ENCODE results near the gene MINK1.

Gene MINK1

GRCh38 chr17:4858068-4858881 is 25.1 kb downstream of the MINK1 start:
- DNase-seq (ENCODE audit: low spot score), result no peak
- in situ Hi-C loops (cut with MboI; ENCODE audit: low pct_unique_long_range_greater_than_20kb, low sequenced_read_pairs, unreplicated experiment), result no loop called here
- no peak for TF ChIP-seq CTCF (IDR thresholded peaks at IDR 0.05; ENCODE audit: extremely low read depth, insufficient read depth, missing control alignments)

DNA sequence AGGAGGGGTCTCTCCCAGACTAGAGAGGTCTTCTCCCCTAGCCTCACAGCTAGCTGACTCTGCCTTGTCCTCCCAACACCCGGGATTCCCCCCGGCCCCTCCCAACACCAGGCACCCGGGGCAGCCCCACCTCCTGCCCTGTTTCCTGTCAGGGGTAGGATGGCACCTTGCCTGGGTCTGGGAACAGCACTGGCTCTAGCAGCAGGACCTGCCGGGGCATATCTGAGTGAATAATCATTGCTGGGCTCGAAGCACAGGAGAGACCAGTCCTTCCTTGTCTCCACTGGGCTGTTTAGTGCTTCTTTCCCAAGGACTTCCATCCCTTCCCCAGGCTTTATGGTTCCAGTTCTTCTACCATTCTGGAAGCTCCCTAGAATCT is 25.7 kb downstream of the MINK1 start:
- no peak for DNase-seq (ENCODE audit: low spot score)
- TF ChIP-seq CTCF (IDR thresholded peaks at IDR 0.05; ENCODE audit: extremely low read depth, insufficient read depth, missing control alignments), result no peak
- in situ Hi-C loops (cut with MboI; ENCODE audit: low pct_unique_long_range_greater_than_20kb, low sequenced_read_pairs, unreplicated experiment), result no loop called here

DNA sequence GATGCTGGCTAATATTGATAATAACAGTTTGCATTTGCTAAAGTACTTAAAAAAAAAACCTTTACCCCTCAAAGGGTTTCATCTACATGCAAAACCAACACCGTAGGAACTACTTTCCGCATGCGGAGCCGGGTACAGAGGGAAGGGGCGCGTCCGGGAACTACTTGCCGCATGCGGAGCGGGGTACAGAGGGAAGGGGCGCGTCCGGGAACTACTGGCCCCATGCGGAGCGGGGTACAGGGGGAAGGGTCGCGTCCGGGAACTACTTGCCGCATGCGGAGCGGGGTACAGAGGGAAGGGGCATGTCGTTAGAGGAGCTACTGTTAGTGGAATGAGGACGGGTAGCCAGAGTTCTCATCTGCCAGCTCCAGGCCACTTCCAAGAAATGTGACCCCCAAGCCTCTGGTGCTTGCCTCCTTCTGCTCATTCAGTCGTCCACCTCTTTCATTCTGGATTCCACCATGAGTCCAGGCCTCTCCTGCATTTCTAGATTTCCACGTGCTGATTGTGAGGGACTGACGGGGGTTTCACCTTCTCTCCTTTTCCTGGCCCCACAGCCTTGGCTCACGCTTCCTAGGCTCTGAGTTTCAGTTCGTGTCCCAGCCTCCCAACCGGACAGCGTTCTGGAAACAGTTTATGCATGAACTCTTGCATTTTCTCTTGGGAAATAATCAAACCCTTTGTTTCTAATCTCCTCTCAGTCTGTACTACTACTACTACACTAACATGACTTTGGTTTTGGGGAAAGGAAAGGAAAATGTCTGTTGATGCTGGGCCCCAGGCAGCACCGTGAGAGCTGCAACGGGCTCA is 26.9 kb downstream of the MINK1 start:
- in situ Hi-C loops (cut with MboI; ENCODE audit: low pct_unique_long_range_greater_than_20kb, low sequenced_read_pairs, unreplicated experiment), result no loop called here
- no peak for TF ChIP-seq CTCF (IDR thresholded peaks at IDR 0.05; ENCODE audit: extremely low read depth, insufficient read depth, missing control alignments)
- no peak for DNase-seq (ENCODE audit: low spot score)

GRCh38 chr17:4860651-4861050 is 27.5 kb downstream of the MINK1 start:
- in situ Hi-C loops (cut with MboI; ENCODE audit: low pct_unique_long_range_greater_than_20kb, low sequenced_read_pairs, unreplicated experiment), result no loop called here
- DNase-seq (ENCODE audit: low spot score), result no peak
- no peak for TF ChIP-seq CTCF (IDR thresholded peaks at IDR 0.05; ENCODE audit: extremely low read depth, insufficient read depth, missing control alignments)

GRCh38 chr17:4861052-4861451 is 27.9 kb downstream of the MINK1 start:
- TF ChIP-seq CTCF (IDR thresholded peaks at IDR 0.05; ENCODE audit: extremely low read depth, insufficient read depth, missing control alignments), result no peak
- in situ Hi-C loops (cut with MboI; ENCODE audit: low pct_unique_long_range_greater_than_20kb, low sequenced_read_pairs, unreplicated experiment), result no loop called here
- no peak for DNase-seq (ENCODE audit: low spot score)

GRCh38 chr17:4862720-4863119 is 29.6 kb downstream of the MINK1 start:
- DNase-seq (ENCODE audit: low spot score), result no peak
- in situ Hi-C loops (cut with MboI; ENCODE audit: low pct_unique_long_range_greater_than_20kb, low sequenced_read_pairs, unreplicated experiment), result no loop called here

More at GRCh38 chr17:4862720-4863119, 29.6 kb downstream of the MINK1 start:
- TF ChIP-seq CTCF (IDR thresholded peaks at IDR 0.05; ENCODE audit: extremely low read depth, insufficient read depth, missing control alignments), result no peak

Measured in GM13977 (cell line).